ES-I3 (cell line): Measurements from ENCODE around the gene DACH1.

Experiments used
- H3K36me3 ChIP-seq: 2 replicates; pipeline ENCODE4 v1.6.1; 2013; ENCODE audit warnings: mild to moderate bottlenecking, low read length, control low read depth, moderate library complexity; ENCODE audit not compliant: insufficient read depth
- H3K4me1 ChIP-seq: 2 replicates; pipeline ENCODE4 v1.6.1; 2013; ENCODE audit warnings: mild to moderate bottlenecking, control low read depth, low read length; ENCODE audit not compliant: insufficient read depth
- H3K9ac ChIP-seq: 2 replicates; pipeline ENCODE4 v1.6.1; 2013; ENCODE audit warnings: low read depth, mild to moderate bottlenecking, low read length, moderate library complexity
- H3K9me3 ChIP-seq: 2 replicates; pipeline ENCODE4 v1.6.1; 2013; ENCODE audit warnings: mild to moderate bottlenecking, low read length, moderate library complexity; ENCODE audit not compliant: control insufficient read depth, insufficient read depth

DACH1 gene

DNA sequence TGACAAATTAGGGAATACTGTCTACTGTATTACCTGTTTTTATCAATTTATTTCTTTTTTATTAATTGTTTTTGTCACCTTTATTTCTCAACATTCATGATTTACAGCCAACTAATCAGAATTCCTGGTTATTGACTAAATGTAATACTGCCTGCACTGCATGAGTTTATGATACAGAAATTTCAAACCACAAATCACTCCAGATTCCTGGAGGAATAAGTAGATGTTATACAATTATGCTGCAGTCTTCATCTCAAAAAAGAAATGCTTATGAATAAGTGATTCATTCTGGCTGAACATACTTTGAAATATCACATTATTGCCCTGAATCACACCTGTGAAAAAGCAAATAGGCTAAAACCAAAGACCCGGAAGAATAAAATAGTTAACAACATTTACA, 249.7 kb downstream of the DACH1 start:
- no peaks in the 10 kb centered on the region for H3K36me3 ChIP-seq
- H3K9me3 ChIP-seq = no peaks in the 10 kb centered on the region
- H3K4me1 ChIP-seq = no peaks in the 10 kb centered on the region
- no peak overlapping the region for H3K9ac ChIP-seq

DNA sequence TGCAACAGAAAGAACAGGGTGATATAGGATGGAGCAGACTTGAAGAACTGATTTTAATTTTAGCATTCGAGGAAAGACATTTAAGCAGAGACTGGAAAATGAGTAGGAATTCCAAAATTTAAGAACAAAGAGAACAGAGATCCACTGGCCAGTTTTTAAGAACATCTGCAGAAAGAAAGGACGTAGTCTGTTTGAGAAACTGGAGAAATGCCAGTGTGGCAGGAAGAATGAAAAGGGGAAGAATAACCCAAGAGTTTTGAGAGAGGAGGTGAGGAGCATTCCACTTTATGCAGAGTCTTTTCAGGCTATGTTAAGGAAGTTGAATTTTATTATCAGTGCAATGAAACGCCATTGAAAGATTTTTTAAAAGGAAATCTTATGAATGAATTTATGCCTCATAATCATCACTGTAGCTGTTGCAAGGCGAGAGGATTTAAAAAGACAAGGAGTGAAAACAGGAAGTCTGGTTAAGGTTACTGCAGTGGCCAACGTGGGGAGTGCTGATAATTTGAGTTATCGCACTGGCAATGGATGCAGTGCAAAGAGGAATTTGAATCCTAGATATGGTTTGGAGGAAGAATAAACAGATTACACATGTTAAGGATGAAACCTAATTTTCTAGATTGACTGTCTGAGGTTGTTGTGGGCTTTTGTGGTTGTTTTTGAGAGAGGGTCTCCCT, 253.8 kb downstream of the DACH1 start:
- Histone ChIP-seq H3K4me1 (no peaks in the 10 kb centered on the region), H3K36me3 (no peaks in the 10 kb centered on the region), H3K9ac (no peak overlapping the region), H3K9me3 (no peaks in the 10 kb centered on the region)

DNA sequence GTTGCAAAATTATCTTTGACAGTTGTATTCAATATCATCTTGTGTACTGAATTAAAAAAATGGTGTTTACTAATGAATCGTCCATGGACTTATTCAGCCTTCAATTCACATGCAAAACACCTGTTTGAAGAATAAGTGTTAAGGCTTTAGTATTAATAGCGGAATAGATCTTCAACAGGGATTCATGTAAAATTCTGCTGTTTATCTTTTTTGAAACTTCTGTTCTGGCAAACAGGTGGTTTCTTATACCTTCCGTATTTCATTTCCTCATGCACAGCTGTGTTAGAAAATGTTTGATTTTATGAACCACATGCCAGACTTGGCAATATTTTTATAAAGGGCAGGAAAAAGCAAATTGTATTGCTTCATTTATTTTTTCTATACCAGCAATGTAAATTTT, 255.7 kb downstream of the DACH1 start:
- H3K9me3 ChIP-seq = no peaks in the 10 kb centered on the region
- H3K4me1 ChIP-seq = no peaks in the 10 kb centered on the region
- H3K36me3 ChIP-seq = no peaks in the 10 kb centered on the region
- no peak overlapping the region for H3K9ac ChIP-seq

DNA sequence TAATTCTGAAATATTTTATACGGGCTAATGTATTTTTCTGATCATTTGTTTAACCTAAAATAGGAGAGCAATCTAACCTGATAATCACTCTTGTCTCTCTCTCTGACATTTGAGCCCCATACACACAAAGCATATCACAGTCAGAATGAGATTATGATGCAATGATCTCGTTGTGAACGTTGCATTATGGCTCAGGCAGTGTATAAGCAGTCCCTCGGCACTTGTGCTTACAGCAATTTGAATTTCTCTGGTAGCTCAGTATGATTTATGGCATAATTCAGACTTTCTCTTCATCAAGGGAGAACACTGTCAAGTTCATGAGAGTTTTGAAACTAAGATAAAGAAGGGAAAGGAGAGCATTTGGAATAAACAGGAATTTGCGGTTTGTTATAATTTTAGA, 256.1 kb downstream of the DACH1 start:
- no peak overlapping the region for H3K9ac ChIP-seq
- H3K4me1 ChIP-seq = no peaks in the 10 kb centered on the region
- no peaks in the 10 kb centered on the region for H3K9me3 ChIP-seq
- no peaks in the 10 kb centered on the region for H3K36me3 ChIP-seq

DNA sequence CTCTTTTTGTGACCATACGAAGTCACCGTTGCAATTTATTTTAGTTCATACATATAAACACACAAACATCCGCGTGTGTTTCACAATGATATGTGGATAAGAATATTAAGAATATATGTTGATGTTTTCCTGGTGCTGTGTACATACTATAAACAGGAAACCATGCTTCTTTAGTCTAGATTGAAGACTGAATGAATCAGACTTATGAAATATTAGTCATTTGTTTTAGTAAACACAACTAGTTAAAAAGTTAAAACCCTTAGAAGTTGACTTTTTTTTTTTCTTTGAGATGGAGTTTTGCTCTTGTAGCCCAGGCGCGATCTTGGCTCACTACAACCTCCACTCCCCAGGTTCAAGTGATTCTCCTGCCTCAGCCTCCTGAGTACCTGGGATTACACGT, 257.7 kb downstream of the DACH1 start:
- Histone ChIP-seq H3K9me3 (no peaks in the 10 kb centered on the region), H3K4me1 (no peaks in the 10 kb centered on the region), H3K36me3 (no peaks in the 10 kb centered on the region)

DNA sequence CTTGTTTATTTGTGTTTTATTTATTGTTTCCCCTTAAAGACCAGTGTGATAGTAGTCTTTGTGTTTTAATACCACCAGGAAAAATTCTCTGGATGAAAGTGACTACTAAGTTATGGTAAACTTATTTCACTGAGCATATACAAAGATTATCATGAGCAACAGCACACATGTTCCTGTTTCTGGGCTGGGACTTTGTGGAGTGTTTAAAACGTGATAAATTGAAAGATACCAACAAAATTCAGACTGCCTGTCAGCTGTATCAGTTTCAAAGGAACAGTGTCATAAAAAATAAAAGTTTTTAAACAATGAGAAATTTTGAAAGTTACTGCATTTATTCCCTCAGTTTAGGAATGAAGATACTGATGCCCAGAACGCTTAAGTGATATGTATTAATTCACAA, 259.4 kb downstream of the DACH1 start:
- no peaks in the 10 kb centered on the region for H3K4me1 ChIP-seq
- H3K9ac ChIP-seq = no peak overlapping the region
- no peaks in the 10 kb centered on the region for H3K36me3 ChIP-seq
- H3K9me3 ChIP-seq = no peaks in the 10 kb centered on the region

More for the DNA sequence above, 257.7 kb downstream of the DACH1 start:
- H3K9ac ChIP-seq = no peak overlapping the region

DNA sequence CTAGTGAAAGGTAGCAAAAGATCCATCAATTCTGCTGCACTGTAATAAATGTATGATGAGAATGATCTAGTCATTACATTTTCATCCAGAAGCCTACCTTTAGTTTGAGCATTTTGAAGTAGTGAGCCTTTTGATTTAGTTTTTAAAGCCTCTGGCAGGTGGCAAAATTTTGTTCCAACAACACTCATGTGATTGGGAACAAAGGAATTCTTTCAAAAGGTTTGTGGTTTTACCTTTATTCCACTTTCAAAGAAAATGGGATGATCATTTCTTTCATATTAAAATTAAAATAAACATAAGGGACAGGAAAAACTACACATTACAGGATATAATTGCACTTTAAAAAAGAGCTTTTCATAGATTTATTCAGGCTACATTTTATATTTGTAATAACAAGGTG, 260.2 kb downstream of the DACH1 start:
- no peaks in the 10 kb centered on the region for H3K36me3 ChIP-seq
- no peaks in the 10 kb centered on the region for H3K9me3 ChIP-seq
- H3K9ac ChIP-seq = no peak overlapping the region
- H3K4me1 ChIP-seq = no peaks in the 10 kb centered on the region

DNA sequence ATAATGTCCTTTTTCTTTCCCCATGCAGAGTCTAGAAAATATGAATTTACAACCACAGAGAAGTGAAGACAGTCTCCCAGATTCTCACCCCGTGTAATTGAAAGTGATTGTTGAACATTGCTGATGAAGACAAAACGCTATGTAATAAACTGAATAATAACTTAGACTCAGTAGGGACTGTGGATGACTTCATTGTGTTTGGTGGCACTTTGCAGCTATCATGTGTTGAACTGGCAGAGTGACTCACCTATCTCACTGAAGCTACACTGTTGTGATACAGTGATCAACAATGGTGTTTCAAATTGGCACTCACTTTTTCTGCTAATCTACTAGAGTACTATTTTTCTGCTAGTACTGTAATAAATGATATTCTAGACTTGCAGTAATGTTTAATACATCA, 261.3 kb downstream of the DACH1 start:
- Histone ChIP-seq H3K4me1 (no peaks in the 10 kb centered on the region), H3K9me3 (no peaks in the 10 kb centered on the region), H3K9ac (no peak overlapping the region), H3K36me3 (no peaks in the 10 kb centered on the region)

DNA sequence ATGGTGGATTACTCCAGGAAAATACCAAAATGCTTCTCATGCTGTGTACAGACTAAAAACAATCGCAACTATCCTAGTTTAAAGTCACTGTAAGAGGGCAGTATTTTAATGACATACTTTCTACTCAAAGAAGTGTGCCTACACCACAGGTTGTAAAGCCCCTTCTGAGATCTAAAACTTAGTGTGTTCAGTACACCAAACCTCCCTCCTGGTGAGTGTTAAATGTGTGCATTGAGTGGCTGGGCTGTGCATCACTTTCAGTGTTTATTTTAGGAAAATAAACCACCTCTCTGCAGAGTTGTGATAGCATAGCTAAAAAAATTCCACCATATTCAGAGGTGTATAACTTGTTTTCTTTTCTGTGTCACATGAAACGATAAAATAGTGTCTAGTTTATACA, 263.7 kb downstream of the DACH1 start:
- Histone ChIP-seq H3K9ac (no peak overlapping the region), H3K36me3 (no peaks in the 10 kb centered on the region), H3K9me3 (no peaks in the 10 kb centered on the region), H3K4me1 (no peaks in the 10 kb centered on the region)

DNA sequence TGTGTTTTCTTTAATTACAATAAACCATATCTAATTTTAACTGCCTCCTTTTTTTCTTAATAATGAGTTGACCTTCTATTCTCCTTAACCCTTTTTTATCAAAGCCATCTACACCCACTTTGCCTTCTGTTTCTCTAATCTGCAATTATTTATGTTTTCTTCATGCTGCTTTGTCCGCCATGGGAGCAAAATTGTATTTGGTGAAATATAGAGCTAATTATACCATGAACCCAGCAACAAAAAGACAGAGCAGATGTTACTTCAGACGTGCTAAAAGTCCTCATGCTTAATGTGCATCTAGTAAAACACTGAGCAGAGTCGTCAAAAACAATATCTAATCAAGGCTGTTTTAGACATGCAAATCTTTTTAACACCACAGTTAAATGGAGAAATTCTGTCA, 264.7 kb downstream of the DACH1 start:
- Histone ChIP-seq H3K36me3 (no peaks in the 10 kb centered on the region), H3K9me3 (no peaks in the 10 kb centered on the region), H3K9ac (no peak overlapping the region), H3K4me1 (no peaks in the 10 kb centered on the region)

DNA sequence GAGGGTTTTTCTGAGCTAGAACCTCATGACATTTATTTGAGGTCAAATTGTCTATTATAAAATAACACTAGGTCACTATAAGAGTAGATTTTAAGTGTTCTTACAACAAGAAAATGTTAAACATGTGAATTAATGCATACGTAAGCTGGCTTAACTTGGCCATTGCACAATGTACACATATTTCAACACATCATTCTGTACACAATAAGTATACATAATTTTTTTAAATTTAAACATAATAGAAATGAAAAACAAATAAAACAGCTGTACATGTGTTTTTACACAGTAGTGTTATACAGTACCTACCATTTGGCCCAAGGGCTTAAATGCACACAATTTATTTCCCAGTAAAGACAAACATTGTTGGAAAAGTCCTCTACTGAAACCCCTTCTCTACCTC, 269.9 kb downstream of the DACH1 start:
- no peak overlapping the region for H3K9ac ChIP-seq
- H3K9me3 ChIP-seq = no peaks in the 10 kb centered on the region
- no peaks in the 10 kb centered on the region for H3K4me1 ChIP-seq
- no peaks in the 10 kb centered on the region for H3K36me3 ChIP-seq

DNA sequence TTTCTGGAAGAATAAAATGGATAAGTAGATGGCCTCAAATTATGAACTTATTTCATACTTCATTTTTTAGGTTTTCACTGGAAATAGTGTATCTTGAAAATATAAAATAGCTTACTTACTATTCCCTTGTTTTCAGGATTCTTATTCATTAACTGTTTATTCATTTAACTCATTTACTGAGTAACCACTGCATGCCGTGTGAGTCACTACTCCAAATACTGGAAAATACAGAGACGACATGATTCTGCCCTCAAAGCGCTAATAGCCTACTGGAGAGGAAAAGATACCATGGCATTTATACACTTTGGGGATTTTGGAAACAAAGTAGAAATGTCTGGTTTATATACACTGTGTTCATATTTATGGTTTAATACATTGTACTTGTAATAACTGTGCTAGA, 270.9 kb downstream of the DACH1 start:
- no peaks in the 10 kb centered on the region for H3K36me3 ChIP-seq
- no peaks in the 10 kb centered on the region for H3K4me1 ChIP-seq
- no peak overlapping the region for H3K9ac ChIP-seq
- H3K9me3 ChIP-seq = no peaks in the 10 kb centered on the region

DNA sequence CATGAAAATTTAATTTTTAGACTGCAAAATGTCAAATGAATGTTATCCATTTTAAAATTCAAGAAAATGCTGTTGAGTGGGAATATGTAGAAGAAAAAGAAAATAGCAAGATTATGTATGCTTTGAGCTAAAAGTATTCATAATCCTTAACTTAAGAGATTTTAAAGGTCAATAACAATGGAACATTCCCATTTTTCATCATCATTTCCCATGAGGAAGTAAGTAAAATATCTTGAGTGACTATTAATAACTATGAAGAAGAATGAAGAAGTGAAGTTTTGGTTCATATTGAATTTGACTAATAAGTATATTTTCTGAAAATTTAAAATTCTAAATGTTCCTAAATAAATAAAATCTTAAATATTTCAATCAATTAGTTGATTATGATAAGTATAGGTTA, 273.4 kb downstream of the DACH1 start:
- Histone ChIP-seq H3K36me3 (no peaks in the 10 kb centered on the region), H3K9ac (no peak overlapping the region), H3K9me3 (no peaks in the 10 kb centered on the region), H3K4me1 (no peaks in the 10 kb centered on the region)

DNA sequence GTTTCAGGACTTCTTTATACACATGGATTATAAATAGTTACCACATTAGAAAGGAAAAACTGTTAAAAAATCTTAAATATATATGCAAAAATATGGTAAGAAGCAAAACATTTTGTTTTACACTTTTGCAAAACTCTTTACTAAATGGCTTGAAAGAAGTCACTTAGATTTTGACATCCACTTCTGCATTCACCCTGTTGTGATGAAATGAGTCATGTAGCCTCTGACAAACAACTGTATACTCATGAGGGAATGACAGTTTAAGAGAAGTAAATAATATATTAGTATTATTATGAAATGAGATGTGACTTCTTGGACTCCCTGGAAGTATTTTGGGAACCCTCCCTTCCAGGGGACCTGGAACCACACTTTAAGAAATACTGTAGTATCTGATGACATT, 275.6 kb downstream of the DACH1 start:
- Histone ChIP-seq H3K4me1 (no peaks in the 10 kb centered on the region), H3K9me3 (no peaks in the 10 kb centered on the region), H3K9ac (no peak overlapping the region), H3K36me3 (no peaks in the 10 kb centered on the region)

DNA sequence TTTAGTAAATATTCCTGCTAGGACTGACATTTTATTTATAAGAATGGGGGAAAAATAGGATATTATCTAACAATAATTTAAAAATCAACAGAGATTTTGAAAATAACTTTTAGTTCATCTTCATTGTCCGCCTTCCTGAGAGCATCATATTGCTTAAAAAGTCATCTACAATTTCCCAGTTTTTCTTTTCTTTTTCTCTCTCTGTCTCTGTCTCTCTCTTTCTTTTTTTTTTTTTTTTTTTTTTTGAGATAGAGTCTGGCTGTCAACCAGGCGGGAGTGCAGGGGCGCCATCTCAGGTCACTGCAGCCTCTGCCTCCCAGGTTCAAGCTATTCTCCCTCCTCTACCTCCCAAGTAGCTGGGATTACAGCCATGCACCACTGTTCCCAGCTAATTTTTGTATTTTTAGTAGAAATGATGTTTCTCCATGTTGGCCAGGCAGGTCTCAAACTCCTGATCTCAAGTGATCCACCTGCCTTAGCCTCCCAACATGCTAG, 276.3 kb downstream of the DACH1 start:
- H3K9me3 ChIP-seq = no peaks in the 10 kb centered on the region
- no peaks in the 10 kb centered on the region for H3K36me3 ChIP-seq
- H3K4me1 ChIP-seq = no peaks in the 10 kb centered on the region
- no peak overlapping the region for H3K9ac ChIP-seq

DNA sequence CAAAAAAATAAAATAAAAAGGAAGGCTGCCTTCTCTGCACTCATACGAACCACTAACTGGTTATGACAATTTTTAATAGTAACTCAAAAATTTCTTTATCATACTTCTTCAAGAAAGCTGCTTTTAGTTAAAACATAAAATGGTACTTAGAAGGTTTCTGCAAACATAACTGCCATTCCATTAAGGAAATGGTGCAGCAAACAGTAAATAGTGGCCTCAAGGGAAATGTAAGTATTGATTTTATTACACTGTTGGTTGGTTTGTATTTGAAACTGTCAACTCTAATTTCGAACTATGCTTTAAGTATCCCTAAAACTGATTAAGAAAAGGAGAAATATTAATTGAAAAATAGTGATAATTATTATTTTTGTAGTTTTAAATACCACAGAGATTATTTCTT, 278.0 kb downstream of the DACH1 start:
- Histone ChIP-seq H3K9ac (no peak overlapping the region), H3K4me1 (no peaks in the 10 kb centered on the region), H3K9me3 (no peaks in the 10 kb centered on the region), H3K36me3 (no peaks in the 10 kb centered on the region)
